Measurements from ENCODE around the gene RNF223. TPM values are rescaled to one million over a fixed set of nuclear protein-coding genes. Genes with fewer than 3 reads are reported as not detected.
"Not testable (repeated sequence)": the region's sequence is repeated elsewhere in the genome, so short reads cannot be mapped to it uniquely, and the experiment has no call there.

The RNF223 gene
- total RNA-seq, 1 donor from 2014 or later, result not detected

DNA sequence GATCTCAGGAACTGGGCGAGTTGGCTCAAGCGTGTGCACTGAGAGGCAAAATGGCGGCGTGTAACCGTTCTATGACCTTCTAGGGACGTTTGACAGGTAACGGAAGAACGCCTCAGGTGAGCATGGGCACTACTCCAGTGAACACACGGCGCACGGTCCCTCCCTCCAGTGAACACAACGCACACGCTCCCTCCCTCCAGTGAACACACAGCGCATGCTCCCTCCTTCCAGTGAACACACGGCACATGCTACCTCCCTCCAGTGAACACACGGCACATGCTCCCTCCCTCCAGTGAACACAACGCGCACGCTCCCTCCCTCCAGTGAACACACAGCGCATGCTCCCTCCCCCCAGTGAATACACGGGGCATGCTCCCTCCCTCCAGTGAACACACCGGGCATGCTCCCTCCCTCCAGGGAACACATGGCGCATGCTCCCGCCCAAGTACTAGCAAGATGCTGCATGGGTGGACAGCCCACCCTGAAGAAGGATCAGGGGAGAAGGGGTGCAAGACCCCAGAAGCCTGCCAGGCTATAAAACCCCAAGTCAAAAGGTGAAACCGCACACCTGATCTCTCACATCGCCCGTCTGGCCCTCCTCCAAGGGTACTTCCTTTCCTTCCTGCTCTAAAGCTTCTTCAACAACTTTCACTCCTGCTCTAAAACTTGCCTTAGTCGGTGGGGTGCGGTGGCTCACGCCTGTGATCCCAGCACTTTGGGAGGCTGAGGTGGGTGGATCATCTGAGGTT lies 38.3 kb upstream of the RNF223 start:
- Mint-ChIP-seq H3K27me3 (ENCODE audit: low read depth) (peaks cover 5% of the 10 kb centered on the region), H3K27ac (ENCODE audit: unreplicated experiment) (no peak overlapping the region)

DNA sequence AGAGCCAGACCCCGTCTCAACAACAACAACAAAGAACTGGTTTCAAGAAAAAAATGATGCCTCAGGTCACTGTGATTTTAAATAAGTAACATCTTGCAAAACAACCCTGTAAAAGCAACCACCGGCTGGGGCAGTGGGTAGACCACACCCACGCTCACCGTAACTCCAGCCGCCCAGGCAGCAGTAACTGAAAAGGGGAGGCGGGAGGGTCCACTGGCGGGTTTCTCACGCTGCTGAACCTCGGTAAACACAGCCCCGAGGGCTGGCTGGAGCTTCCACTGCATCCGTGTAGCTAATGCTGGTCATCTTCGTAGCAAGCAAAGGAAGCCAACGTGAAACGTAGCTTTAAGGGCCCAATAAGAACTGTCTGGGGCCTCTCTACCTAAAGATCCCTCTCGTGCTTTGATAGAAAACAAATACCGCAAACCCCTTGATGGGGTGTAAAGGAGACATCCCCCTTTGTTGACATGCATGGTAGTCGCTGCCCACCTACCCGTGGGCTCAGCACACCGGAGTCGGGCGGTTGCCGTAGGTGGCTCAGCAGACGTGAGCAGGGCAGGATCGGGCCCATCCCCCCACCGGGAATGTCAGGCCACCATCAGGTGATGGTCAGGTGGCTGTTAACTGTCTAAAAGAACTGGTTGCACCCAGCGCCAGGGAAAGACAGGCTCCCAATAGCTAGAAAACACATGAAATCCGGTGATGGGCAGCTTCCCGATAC lies 37.6 kb upstream of the RNF223 start:
- Mint-ChIP-seq H3K4me1 (peaks cover 9% of the 10 kb centered on the region), H3K9me3 (peaks cover 6% of the 10 kb centered on the region), H3K27me3 (ENCODE audit: low read depth) (peaks cover 2% of the 10 kb centered on the region), H3K4me3 (peak overlapping the region; percentile 76), H3K27ac (ENCODE audit: unreplicated experiment) (no peak overlapping the region), H3K36me3 (ENCODE audit: low read depth) (peaks cover 25% of the 10 kb centered on the region)
- TF ChIP-seq, protein P1, sequence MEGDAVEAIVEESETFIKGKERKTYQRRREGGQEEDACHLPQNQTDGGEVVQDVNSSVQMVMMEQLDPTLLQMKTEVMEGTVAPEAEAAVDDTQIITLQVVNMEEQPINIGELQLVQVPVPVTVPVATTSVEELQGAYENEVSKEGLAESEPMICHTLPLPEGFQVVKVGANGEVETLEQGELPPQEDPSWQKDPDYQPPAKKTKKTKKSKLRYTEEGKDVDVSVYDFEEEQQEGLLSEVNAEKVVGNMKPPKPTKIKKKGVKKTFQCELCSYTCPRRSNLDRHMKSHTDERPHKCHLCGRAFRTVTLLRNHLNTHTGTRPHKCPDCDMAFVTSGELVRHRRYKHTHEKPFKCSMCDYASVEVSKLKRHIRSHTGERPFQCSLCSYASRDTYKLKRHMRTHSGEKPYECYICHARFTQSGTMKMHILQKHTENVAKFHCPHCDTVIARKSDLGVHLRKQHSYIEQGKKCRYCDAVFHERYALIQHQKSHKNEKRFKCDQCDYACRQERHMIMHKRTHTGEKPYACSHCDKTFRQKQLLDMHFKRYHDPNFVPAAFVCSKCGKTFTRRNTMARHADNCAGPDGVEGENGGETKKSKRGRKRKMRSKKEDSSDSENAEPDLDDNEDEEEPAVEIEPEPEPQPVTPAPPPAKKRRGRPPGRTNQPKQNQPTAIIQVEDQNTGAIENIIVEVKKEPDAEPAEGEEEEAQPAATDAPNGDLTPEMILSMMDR (conservative IDR thresholded peaks at IDR 0.05), result no peak
- no peak for DNase-seq (ENCODE audit: low read depth, low spot score)

More for the DNA sequence above, 38.3 kb upstream of the RNF223 start:
- peaks cover 6% of the 10 kb centered on the region for H3K9me3 Mint-ChIP-seq
- peaks cover 9% of the 10 kb centered on the region for H3K4me1 Mint-ChIP-seq
- peaks cover 23% of the 10 kb centered on the region for H3K36me3 Mint-ChIP-seq (ENCODE audit: low read depth)
- TF ChIP-seq, protein P1 (conservative IDR thresholded peaks at IDR 0.05), result no peak
- no peak for DNase-seq (ENCODE audit: low read depth, low spot score)
- peak overlapping the region; percentile 76 for H3K4me3 Mint-ChIP-seq

DNA sequence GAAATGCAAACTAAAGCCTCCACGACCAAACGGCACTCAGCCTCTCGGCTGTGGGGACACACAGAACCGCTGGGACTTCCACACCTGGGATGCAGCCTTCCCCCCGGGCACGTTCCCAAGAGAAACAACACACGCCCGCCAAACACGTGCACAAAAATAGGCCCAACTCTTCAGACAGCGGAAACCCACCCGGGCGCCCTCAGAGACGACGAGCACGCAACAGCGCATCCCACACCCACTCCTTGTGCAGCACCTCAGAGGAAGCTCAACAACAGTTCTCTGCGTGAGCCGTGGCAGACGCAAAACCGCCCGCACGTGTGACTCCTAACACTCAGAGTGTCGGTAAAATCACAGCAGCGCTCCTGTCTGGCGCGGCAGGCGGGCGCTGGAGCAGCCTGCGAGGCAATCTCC lies 36.5 kb upstream of the RNF223 start:
- peaks cover 33% of the 10 kb centered on the region for H3K36me3 Mint-ChIP-seq (ENCODE audit: low read depth)
- H3K9me3 Mint-ChIP-seq, result peaks cover 6% of the 10 kb centered on the region
- H3K27ac Mint-ChIP-seq (ENCODE audit: unreplicated experiment), result no peak overlapping the region
- TF ChIP-seq, protein P1 (conservative IDR thresholded peaks at IDR 0.05), result no peak
- peaks cover 9% of the 10 kb centered on the region for H3K4me1 Mint-ChIP-seq
- peak overlapping the region; percentile 47 for H3K4me3 Mint-ChIP-seq
- H3K27me3 Mint-ChIP-seq (ENCODE audit: low read depth), result no peaks in the 10 kb centered on the region
- DNase-seq (ENCODE audit: low read depth, low spot score), result no peak

DNA sequence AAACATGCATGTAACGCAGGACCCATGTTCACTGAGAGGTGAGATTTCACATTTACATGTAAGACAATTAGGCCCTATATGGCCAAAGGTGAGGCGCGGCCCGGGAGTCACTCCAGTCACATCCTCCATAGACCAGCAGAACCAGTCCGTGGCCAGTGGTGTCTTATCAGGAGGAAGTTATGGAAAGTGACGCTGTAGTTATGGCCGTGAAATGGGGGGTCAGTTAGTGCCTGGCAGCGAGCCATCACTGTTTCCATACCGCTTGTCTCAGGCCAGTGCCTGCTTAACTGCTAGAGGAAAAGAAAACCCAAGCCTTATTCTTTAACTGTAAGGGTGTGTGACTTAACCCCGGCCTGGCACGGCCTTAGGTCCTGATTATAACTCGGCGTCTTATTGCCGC lies 35.6 kb upstream of the RNF223 start:
- Mint-ChIP-seq H3K27ac (ENCODE audit: unreplicated experiment) (no peak overlapping the region), H3K27me3 (ENCODE audit: low read depth) (no peaks in the 10 kb centered on the region), H3K9me3 (peaks cover 6% of the 10 kb centered on the region), H3K36me3 (ENCODE audit: low read depth) (peaks cover 33% of the 10 kb centered on the region), H3K4me3 (peak overlapping the region; percentile 47), H3K4me1 (peaks cover 4% of the 10 kb centered on the region)
- TF ChIP-seq, protein P1 (conservative IDR thresholded peaks at IDR 0.05), result no peak
- no peak for DNase-seq (ENCODE audit: low read depth, low spot score)

DNA sequence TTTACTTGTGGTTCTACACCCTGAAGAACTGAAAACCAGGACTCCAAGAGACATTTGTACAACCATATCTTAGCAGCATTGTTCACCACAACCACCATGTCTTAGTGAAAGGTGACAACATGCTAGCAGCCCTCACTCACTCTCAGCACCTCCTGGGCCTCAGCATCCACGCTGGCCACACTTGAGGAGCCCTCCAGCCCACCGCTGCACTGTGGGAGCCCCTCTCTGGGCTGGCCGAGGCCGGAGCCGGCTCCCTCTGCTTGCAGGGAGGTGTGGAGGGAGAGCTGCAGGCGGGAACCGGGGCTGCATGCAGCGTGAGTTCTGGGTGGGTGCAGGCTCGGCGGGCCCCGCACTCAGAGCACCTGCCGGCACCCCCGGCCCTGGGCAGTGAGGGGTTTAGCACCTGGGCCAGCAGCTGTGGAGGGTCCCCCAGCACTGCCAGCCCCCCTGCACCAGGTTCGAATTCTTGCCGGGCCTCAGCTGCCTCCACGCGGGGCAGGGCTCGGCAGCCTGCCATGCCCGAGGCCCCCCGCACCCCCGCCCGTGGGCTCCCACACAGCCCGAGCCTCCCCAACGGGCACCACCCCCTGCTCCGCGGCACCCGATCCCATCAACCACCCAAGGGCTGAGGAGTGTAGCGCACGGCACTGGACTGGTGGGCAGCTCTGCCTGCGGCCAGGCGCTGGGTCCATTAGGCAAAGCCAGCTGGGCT lies 32.6 kb upstream of the RNF223 start:
- TF ChIP-seq, protein P1 (conservative IDR thresholded peaks at IDR 0.05), result no peak
- Mint-ChIP-seq H3K4me1 (no peaks in the 10 kb centered on the region), H3K9me3 (peaks cover 3% of the 10 kb centered on the region), H3K27me3 (ENCODE audit: low read depth) (no peaks in the 10 kb centered on the region), H3K27ac (ENCODE audit: unreplicated experiment) (no peak overlapping the region), H3K36me3 (ENCODE audit: low read depth) (peaks cover 27% of the 10 kb centered on the region), H3K4me3 (no peak overlapping the region)
- DNase-seq (ENCODE audit: low read depth, low spot score), result no peak

DNA sequence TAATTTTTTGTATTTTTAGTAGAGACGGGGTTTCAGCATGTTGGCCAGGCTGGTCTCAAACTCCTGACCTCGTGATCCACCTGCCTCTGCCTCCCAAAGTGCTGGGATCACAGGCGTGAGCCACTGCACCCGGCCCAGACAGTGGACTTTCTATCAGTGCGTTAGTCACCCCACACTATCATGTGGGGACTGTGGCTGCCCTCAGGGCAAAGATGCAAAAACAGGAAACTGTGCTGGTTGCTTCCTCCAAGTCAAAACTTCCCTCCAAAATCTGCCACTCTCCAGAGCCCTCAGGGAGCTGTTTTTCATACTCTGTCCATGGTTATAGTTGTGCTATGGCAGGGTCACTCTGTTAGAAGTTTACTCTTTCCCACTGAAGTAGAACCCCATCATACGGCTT lies 30.0 kb upstream of the RNF223 start:
- not testable (repeated sequence) for H3K4me1 Mint-ChIP-seq; DNase-seq (ENCODE audit: low read depth, low spot score); H3K4me3 Mint-ChIP-seq; H3K27me3 Mint-ChIP-seq (ENCODE audit: low read depth); H3K27ac Mint-ChIP-seq (ENCODE audit: unreplicated experiment)
- H3K36me3 Mint-ChIP-seq (ENCODE audit: low read depth), result peaks cover 35% of the 10 kb centered on the region
- peaks cover 14% of the 10 kb centered on the region for H3K9me3 Mint-ChIP-seq

All from neural crest cell (in vitro differentiated cells).